Activated CD8-positive, alpha-beta memory T cell treated with anti-CD3 and anti-CD28 coated beads, Interleukin-2, amount 50 U/mL, for 48 hours (primary cell): ENCODE measurements around the gene WDR53.
"Not testable (repeated sequence)": the region's sequence is repeated elsewhere in the genome, so short reads cannot be mapped to it uniquely, and the experiment has no call there.

Source experiments
- DNase-seq: peaks from one replicate; pipeline ENCODE4 v3.0.0-alpha.2; 2020

The WDR53 gene

GRCh38 chr3:196568246-196569002 lies at the start of gene WDR53, which contains the start of gene FBXO45:
WDR53 (minus strand) TSS chr3:196568554; CDS start chr3:196561475, 7,079 bp downstream.
FBXO45 (plus strand) TSS chr3:196568660; CDS start chr3:196568985, 325 bp downstream.
- peak; percentile 96 for DNase-seq

- DNase-seq, result no peak
These were observed 48.9 kb upstream of the WDR53 start for GRCh38 chr3:196617256-196617655.

- not testable (repeated sequence) for DNase-seq
These were observed 46.9 kb upstream of the WDR53 start for GRCh38 chr3:196615234-196615633.

- no peak for DNase-seq
These were observed 43.6 kb upstream of the WDR53 start for GRCh38 chr3:196611761-196612483.

GRCh38 chr3:196609805-196610515 lies 41.6 kb upstream of the WDR53 start:
- peak; percentile 46 for DNase-seq

GRCh38 chr3:196609343-196609775 lies 41.0 kb upstream of the WDR53 start:
- peak; percentile 99 for DNase-seq

GRCh38 chr3:196608693-196609092 lies 40.3 kb upstream of the WDR53 start:
- no peak for DNase-seq

GRCh38 chr3:196604548-196604947 lies 36.2 kb upstream of the WDR53 start:
- peak; percentile 65 for DNase-seq

GRCh38 chr3:196603683-196604082 lies 35.3 kb upstream of the WDR53 start:
- DNase-seq, result no peak

GRCh38 chr3:196602673-196603072 lies 34.3 kb upstream of the WDR53 start:
- no peak for DNase-seq

GRCh38 chr3:196600359-196600758 lies 32.0 kb upstream of the WDR53 start:
- no peak for DNase-seq

GRCh38 chr3:196599734-196600128 lies 31.4 kb upstream of the WDR53 start:
- DNase-seq, result no peak

GRCh38 chr3:196597971-196598733 lies 29.8 kb upstream of the WDR53 start:
- DNase-seq, result not testable (repeated sequence)

- DNase-seq, result no peak
These were observed 28.0 kb upstream of the WDR53 start for GRCh38 chr3:196596355-196596754.

- DNase-seq, result no peak
These were observed 21.9 kb upstream of the WDR53 start for GRCh38 chr3:196590279-196590678.

- no peak for DNase-seq
These were observed 16.8 kb upstream of the WDR53 start for GRCh38 chr3:196585044-196585757.

GRCh38 chr3:196572389-196572788 lies 4.0 kb upstream of the WDR53 start:
- DNase-seq, result no peak

GRCh38 chr3:196570332-196570731 lies 2.0 kb upstream of the WDR53 start:
- not testable (repeated sequence) for DNase-seq

GRCh38 chr3:196569003-196569516 lies 706 bp upstream of the WDR53 start:
- DNase-seq, result peak; percentile 80

GRCh38 chr3:196563721-196564225 lies 4.6 kb downstream of the WDR53 start:
- DNase-seq, result no peak

GRCh38 chr3:196559826-196560225 lies 8.5 kb downstream of the WDR53 start:
- DNase-seq, result no peak
